Middle frontal gyrus (tissue), 1 donor: ENCODE data around the gene BCL11A.

Source experiments
- DNase-seq: peaks from one replicate; pipeline ENCODE4 v3.0.0-alpha.2; 2015; ENCODE audit warnings: low spot score; ENCODE audit errors: extremely low spot score

BCL11A gene

GRCh38 chr2:60466161-60466702 is 87.2 kb downstream of the BCL11A start:
- no peak for DNase-seq

- no peak for DNase-seq
These were observed 87.7 kb downstream of the BCL11A start for GRCh38 chr2:60465736-60466135.

GRCh38 chr2:60463249-60463648 is 90.2 kb downstream of the BCL11A start:
- DNase-seq = no peak

GRCh38 chr2:60461421-60462108 is 91.9 kb downstream of the BCL11A start:
- no peak for DNase-seq

- DNase-seq = no peak
These were observed 92.7 kb downstream of the BCL11A start for GRCh38 chr2:60460577-60461420.

GRCh38 chr2:60459851-60460250 is 93.6 kb downstream of the BCL11A start:
- DNase-seq = no peak

- no peak for DNase-seq
These were observed 97.2 kb downstream of the BCL11A start for GRCh38 chr2:60456115-60456770.

- no peak for DNase-seq
These were observed 99.6 kb downstream of the BCL11A start for GRCh38 chr2:60453872-60454271.

GRCh38 chr2:60453301-60453700 is 100.2 kb downstream of the BCL11A start:
- no peak for DNase-seq

- no peak for DNase-seq
These were observed 103.0 kb downstream of the BCL11A start for GRCh38 chr2:60450488-60450887.

- no peak for DNase-seq
These were observed 105.5 kb downstream of the BCL11A start for GRCh38 chr2:60447943-60448342.

GRCh38 chr2:60446413-60447267 is 106.8 kb downstream of the BCL11A start:
- DNase-seq = no peak

GRCh38 chr2:60445684-60446179 is 107.7 kb downstream of the BCL11A start:
- DNase-seq = no peak

GRCh38 chr2:60442608-60443007 is 110.8 kb downstream of the BCL11A start:
- DNase-seq = no peak

- DNase-seq = no peak
These were observed 111.7 kb downstream of the BCL11A start for GRCh38 chr2:60441800-60442199.

- no peak for DNase-seq
These were observed 112.7 kb downstream of the BCL11A start for GRCh38 chr2:60440767-60441163.

GRCh38 chr2:60440079-60440766 is 113.2 kb downstream of the BCL11A start:
- no peak for DNase-seq

GRCh38 chr2:60439219-60439974 is 114.1 kb downstream of the BCL11A start:
- DNase-seq = no peak

- no peak for DNase-seq
These were observed 114.8 kb downstream of the BCL11A start for GRCh38 chr2:60438653-60439052.
